HEK293T (cell line): Measurements from ENCODE around the gene LGALS7.

Experiments used
- ARNT ChIP-seq: fragments of 450-650 bp; IDR thresholded peaks from 2 replicates; pipeline ENCODE4 v1.6.1; 2017; ENCODE audit warnings: mild to moderate bottlenecking
- BHLHE40 ChIP-seq: fragments of 450-650 bp; IDR thresholded peaks from 2 replicates; pipeline ENCODE4 v1.6.1; 2016; ENCODE audit warnings: mild to moderate bottlenecking, moderate library complexity, borderline replicate concordance
- FOXK2 ChIP-seq: fragments of 450-650 bp; IDR thresholded peaks from 2 replicates; pipeline ENCODE4 v1.6.1; 2016; ENCODE audit warnings: mild to moderate bottlenecking
- FOXM1 ChIP-seq: fragments of 450-650 bp; IDR thresholded peaks from 2 replicates; pipeline ENCODE4 v1.6.1; 2017; ENCODE audit warnings: mild to moderate bottlenecking, borderline replicate concordance
- L3MBTL2 ChIP-seq: fragments of 450-650 bp; conservative IDR thresholded peaks from 2 replicates; pipeline ENCODE4 v1.6.1; 2016; ENCODE audit warnings: mild to moderate bottlenecking
- LEF1 ChIP-seq: fragments of 450-650 bp; IDR thresholded peaks from 2 replicates; pipeline ENCODE4 v1.6.1; 2017; ENCODE audit warnings: mild to moderate bottlenecking, borderline replicate concordance
- NFRKB ChIP-seq: fragments of 450-650 bp; IDR thresholded peaks from 2 replicates; pipeline ENCODE4 v1.6.1; 2016; ENCODE audit warnings: mild to moderate bottlenecking, moderate library complexity
- PKNOX1 ChIP-seq: fragments of 450-650 bp; IDR thresholded peaks from 2 replicates; pipeline ENCODE4 v1.6.1; 2016
- SP1 ChIP-seq: fragments of 450-650 bp; IDR thresholded peaks from 2 replicates; pipeline ENCODE4 v1.6.1; 2017
- SUZ12 ChIP-seq: fragments of 450-650 bp; IDR thresholded peaks from 2 replicates; pipeline ENCODE4 v1.6.1; 2016; ENCODE audit warnings: mild to moderate bottlenecking
- ZNF384 ChIP-seq: fragments of 450-650 bp; IDR thresholded peaks from 2 replicates; pipeline ENCODE4 v1.6.1; 2016

GRCh38 chr19:38726761-38727301 lies 46.5 kb downstream of the LGALS7 start:
- no peak for TF ChIP-seq FOXM1
- TF ChIP-seq LEF1, result no peak
- TF ChIP-seq NFRKB, result no peak
- TF ChIP-seq PKNOX1, result no peak
- TF ChIP-seq BHLHE40, result no peak
- TF ChIP-seq ARNT, result no peak
- no peak for TF ChIP-seq SUZ12
- TF ChIP-seq L3MBTL2, result no peak
- no peak for TF ChIP-seq SP1
- no peak for TF ChIP-seq FOXK2
- no peak for TF ChIP-seq ZNF384
